Upper lobe of left lung (tissue), 6 donors: ENCODE results near the gene INTS11. TPM values are rescaled to one million over a fixed set of nuclear protein-coding genes. Genes with fewer than 3 reads are reported as not detected.

Experiments used
- ATAC-seq, 2 donors: fragments of 200-7000 bp; cut with Tn5 transposase; one replicate each; pipeline ENCODE4 v1.9.1; 2022; ENCODE audit warnings: mild to moderate bottlenecking in 2 of 2, moderate library complexity in 2 of 2; ENCODE audit not compliant: low FRiP score in 2 of 2
- DNase-seq, 2 donors: peaks; one replicate each; pipeline ENCODE4 v3.0.0-alpha.2; 2019 to 2020
- H3K27ac ChIP-seq, 4 donors: fragments of 200-600 bp; sonication (generic); one replicate each; pipeline ENCODE4 v1.5.1; 2016 to 2019
- H3K27me3 ChIP-seq, 4 donors: fragments of 200-600 bp; sonication (generic); one replicate each; pipeline ENCODE4 v1.5.1; 2017 to 2019
- H3K36me3 ChIP-seq, 4 donors: fragments of 200-600 bp; sonication (generic); one replicate each; pipeline ENCODE4 v1.5.1; 2016 to 2019
- H3K4me1 ChIP-seq, 4 donors: fragments of 200-600 bp; sonication (generic); one replicate each; pipeline ENCODE4 v1.5.1; 2018 to 2019
- H3K4me3 ChIP-seq, 4 donors: fragments of 200-600 bp; sonication (generic); one replicate each; pipeline ENCODE4 v1.5.1; 2017 to 2019; ENCODE audit warnings: mild to moderate bottlenecking in 2 of 4, moderate library complexity in 1 of 4
- H3K9me3 ChIP-seq, 4 donors: fragments of 200-600 bp; sonication (generic); one replicate each; pipeline ENCODE4 v1.5.1; 2018 to 2019
- CTCF ChIP-seq, 6 experiments: fragments of 450-650 bp in 4 of 6; fragments of 200-600 bp in 2 of 6; sonication (generic) in 2 of 6; IDR thresholded peaks; one replicate each; pipeline ENCODE4 v1.5.1; 2016 to 2019; ENCODE audit warnings: antibody characterized with exemption in 6 of 6
- EP300 ChIP-seq, 4 donors: sonication (generic); formaldehyde crosslinking; IDR thresholded peaks; one replicate each; pipeline ENCODE4 v1.5.1; 2017; ENCODE audit warnings: antibody characterized with exemption in 4 of 4, control low read depth in 2 of 4
- POLR2A ChIP-seq, 4 donors: fragments of 450-650 bp; IDR thresholded peaks; one replicate each; pipeline ENCODE4 v1.5.1; 2016 to 2017; ENCODE audit warnings: antibody characterized with exemption in 4 of 4, mild to moderate bottlenecking in 2 of 4
- POLR2AphosphoS5 ChIP-seq, 2 donors: sonication (generic); formaldehyde crosslinking; IDR thresholded peaks; one replicate each; pipeline ENCODE4 v1.5.1; 2017; ENCODE audit warnings: antibody characterized with exemption in 2 of 2
- WGBS, 2 donors: methylation state at CpG; one replicate each; pipeline ENCODE4 v1.1.5; 2017 to 2018; 5-methylcytosine and 5-hydroxymethylcytosine counted together
- total RNA-seq, 6 donors: library from RNA; depleted of rRNA in 4 of 6; stranded (reverse); fragments of >200 nt in 4 of 6; gene quantifications; one replicate each; pipeline versions ENCODE4 v1.1.0 to v1.2.1, GENCODE V29; 2016 to 2021
- donor health status: DM: no; HTN: no; CAD: no; lungs with moderate emphysema.
- donor health status: DM: no; HTN: yes; CAD: no; lungs with severe emphysema.

Gene INTS11
- total RNA-seq, 6 donors from 2014 or later = 71.7 to 267 (median 90.5) TPM

GRCh38 chr1:1345384-1345783 is 20.9 kb upstream of the INTS11 start:
- TF ChIP-seq POLR2AphosphoS5 (IDR thresholded peaks at IDR 0.05) = no peak
- no peak for TF ChIP-seq POLR2A (IDR thresholded peaks at IDR 0.05)
- no peak for TF ChIP-seq CTCF (IDR thresholded peaks at IDR 0.05)
- TF ChIP-seq EP300 (IDR thresholded peaks at IDR 0.05) = no peak
- H3K4me1 ChIP-seq = peaks cover 33 to 53% (median 45%) of the 10 kb centered on the region in 4 donors
- peak overlapping the region in 1 of 4 donors; percentile 7 for H3K4me3 ChIP-seq
- DNase-seq = peak; percentile 47 to 83
- peak in 1 of 2 donors; percentile 8 for ATAC-seq
- no peaks in the 10 kb centered on the region for H3K27me3 ChIP-seq
- peaks cover 0 to 16% (median 6%) of the 10 kb centered on the region in 4 donors for H3K36me3 ChIP-seq
- WGBS, 2 donors = 70 to 75% methylated on average over 2 to 15 of the region's 16 CpGs
- peak overlapping the region; percentile 40 to 89 (median 72) for H3K27ac ChIP-seq
- no peaks in the 10 kb centered on the region for H3K9me3 ChIP-seq

- Histone ChIP-seq H3K27ac (peak overlapping the region; percentile 40 to 89 (median 72)), H3K27me3 (no peaks in the 10 kb centered on the region), H3K36me3 (peaks cover 0 to 22% (median 12%) of the 10 kb centered on the region in 4 donors), H3K4me1 (peaks cover 33 to 53% (median 45%) of the 10 kb centered on the region in 4 donors), H3K4me3 (peak overlapping the region in 1 of 4 donors; percentile 7), H3K9me3 (no peaks in the 10 kb centered on the region)
- peak; percentile 4 to 37 for ATAC-seq
- WGBS, 2 donors = 40 to 71% methylated on average over 1 to 13 of the region's 15 CpGs
- peak; percentile 53 to 86 for DNase-seq
- TF ChIP-seq POLR2A (IDR thresholded peaks at IDR 0.05) (no peak), CTCF (IDR thresholded peaks at IDR 0.05) (peak in 3 of 6 experiments; percentile 35 to 57 (median 40)), EP300 (IDR thresholded peaks at IDR 0.05) (no peak), POLR2AphosphoS5 (IDR thresholded peaks at IDR 0.05) (no peak)
Measured at GRCh38 chr1:1344655-1345361, 20.3 kb upstream of the INTS11 start.

GRCh38 chr1:1343811-1344421 is 19.5 kb upstream of the INTS11 start:
- DNase-seq (peak in 1 of 2 donors; percentile 78), ATAC-seq (no peak)
- H3K27me3 ChIP-seq = no peaks in the 10 kb centered on the region
- 88 to 93% methylated on average over 18 to 24 of the region's 24 CpGs for WGBS, 2 donors
- H3K9me3 ChIP-seq = no peaks in the 10 kb centered on the region
- peak overlapping the region in 1 of 4 donors; percentile 49 for H3K27ac ChIP-seq
- H3K4me3 ChIP-seq = no peak overlapping the region
- peaks cover 33 to 53% (median 45%) of the 10 kb centered on the region in 4 donors for H3K4me1 ChIP-seq
- peaks cover 3 to 31% (median 21%) of the 10 kb centered on the region in 4 donors for H3K36me3 ChIP-seq
- TF ChIP-seq POLR2AphosphoS5 (IDR thresholded peaks at IDR 0.05) (no peak), CTCF (IDR thresholded peaks at IDR 0.05) (no peak), POLR2A (IDR thresholded peaks at IDR 0.05) (no peak), EP300 (IDR thresholded peaks at IDR 0.05) (no peak)

- peaks cover 3 to 44% (median 33%) of the 10 kb centered on the region in 4 donors for H3K36me3 ChIP-seq
- ATAC-seq (no peak), DNase-seq (peak in 1 of 2 donors; percentile 73)
- WGBS, 2 donors = 83 to 88% methylated on average over 14 to 18 of the region's 18 CpGs
- H3K4me3 ChIP-seq = no peak overlapping the region
- H3K9me3 ChIP-seq = no peaks in the 10 kb centered on the region
- no peak overlapping the region for H3K27ac ChIP-seq
- H3K27me3 ChIP-seq = no peaks in the 10 kb centered on the region
- TF ChIP-seq EP300 (IDR thresholded peaks at IDR 0.05) = no peak
- no peak for TF ChIP-seq POLR2A (IDR thresholded peaks at IDR 0.05)
- TF ChIP-seq POLR2AphosphoS5 (IDR thresholded peaks at IDR 0.05) = no peak
- no peak for TF ChIP-seq CTCF (IDR thresholded peaks at IDR 0.05)
- H3K4me1 ChIP-seq = peaks cover 27 to 43% (median 36%) of the 10 kb centered on the region in 4 donors
Measured at GRCh38 chr1:1342584-1343115, 18.2 kb upstream of the INTS11 start.
